Activated CD8-positive, alpha-beta memory T cell treated with anti-CD3 and anti-CD28 coated beads for 24 hours (primary cell): ENCODE results near the gene ARL8A.

Source experiments
- DNase-seq: peaks from one replicate; pipeline ENCODE4 v3.0.0-alpha.2; 2020

ARL8A gene

GRCh38 chr1:202107801-202108731 lies 36.5 kb downstream of the ARL8A start:
- DNase-seq = no peak

GRCh38 chr1:202107321-202107761 lies 37.2 kb downstream of the ARL8A start:
- no peak for DNase-seq

- DNase-seq = no peak
Observed at GRCh38 chr1:202106340-202107254, 37.9 kb downstream of the ARL8A start.

- no peak for DNase-seq
Observed at GRCh38 chr1:202105571-202106339, 38.8 kb downstream of the ARL8A start.

- no peak for DNase-seq
Observed at GRCh38 chr1:202104073-202104472, 40.5 kb downstream of the ARL8A start.

- DNase-seq = no peak
Observed at GRCh38 chr1:202101184-202101583, 43.4 kb downstream of the ARL8A start.

GRCh38 chr1:202093858-202094257 lies 50.7 kb downstream of the ARL8A start:
- DNase-seq = no peak

- no peak for DNase-seq
Observed at GRCh38 chr1:202090994-202091393, 53.5 kb downstream of the ARL8A start.

- DNase-seq = no peak
Observed at GRCh38 chr1:202088206-202088605, 56.3 kb downstream of the ARL8A start.

GRCh38 chr1:202086579-202087350 lies 57.8 kb downstream of the ARL8A start:
- no peak for DNase-seq

GRCh38 chr1:202085682-202086373 lies 58.7 kb downstream of the ARL8A start:
- DNase-seq = no peak

GRCh38 chr1:202084791-202085681 lies 59.5 kb downstream of the ARL8A start:
- no peak for DNase-seq
